NCI-H524 treated with DMSO at 0.1 percent for 48 hours (cell line): ENCODE measurements around the gene CEACAM8.
"Not testable (repeated sequence)": the region's sequence is repeated elsewhere in the genome, so short reads cannot be mapped to it uniquely, and the experiment has no call there.

Experiments used
- DNase-seq: peaks from one replicate; lab custom pipeline; 2025; lab: John Stamatoyannopoulos, UW

CEACAM8 gene

GRCh38 chr19:42571116-42571515 lies 23.6 kb downstream of the CEACAM8 start:
- DNase-seq = no peak

- no peak for DNase-seq
Measured at GRCh38 chr19:42569193-42569592, 25.5 kb downstream of the CEACAM8 start.

- DNase-seq = no peak
Measured at GRCh38 chr19:42568006-42568405, 26.7 kb downstream of the CEACAM8 start.

GRCh38 chr19:42567567-42567966 lies 27.2 kb downstream of the CEACAM8 start:
- DNase-seq = no peak

GRCh38 chr19:42563352-42564210 lies 31.1 kb downstream of the CEACAM8 start:
- DNase-seq = no peak

GRCh38 chr19:42561512-42561911 lies 33.2 kb downstream of the CEACAM8 start:
- no peak for DNase-seq

GRCh38 chr19:42560731-42561130 lies 34.0 kb downstream of the CEACAM8 start:
- no peak for DNase-seq

GRCh38 chr19:42558450-42559150 lies 36.1 kb downstream of the CEACAM8 start:
- no peak for DNase-seq

GRCh38 chr19:42557386-42557871 lies 37.3 kb downstream of the CEACAM8 start:
- DNase-seq = not testable (repeated sequence)

- no peak for DNase-seq
Measured at GRCh38 chr19:42555801-42556200, 38.9 kb downstream of the CEACAM8 start.

GRCh38 chr19:42555317-42555716 lies 39.4 kb downstream of the CEACAM8 start:
- no peak for DNase-seq

- no peak for DNase-seq
Measured at GRCh38 chr19:42554046-42554575, 40.6 kb downstream of the CEACAM8 start.

- DNase-seq = no peak
Measured at GRCh38 chr19:42553292-42554045, 41.3 kb downstream of the CEACAM8 start.

GRCh38 chr19:42552086-42553065 lies 42.3 kb downstream of the CEACAM8 start:
- DNase-seq = no peak

- not testable (repeated sequence) for DNase-seq
Measured at GRCh38 chr19:42550521-42550920, 44.2 kb downstream of the CEACAM8 start.

GRCh38 chr19:42549067-42549466 lies 45.7 kb downstream of the CEACAM8 start:
- not testable (repeated sequence) for DNase-seq

GRCh38 chr19:42548552-42548951 lies 46.2 kb downstream of the CEACAM8 start:
- DNase-seq = no peak

- no peak for DNase-seq
Measured at GRCh38 chr19:42547929-42548328, 46.8 kb downstream of the CEACAM8 start.

GRCh38 chr19:42546831-42547500 lies 47.8 kb downstream of the CEACAM8 start:
- no peak for DNase-seq

GRCh38 chr19:42544146-42544545 lies 50.6 kb downstream of the CEACAM8 start:
- DNase-seq = no peak
